Measurements from ENCODE around the gene PLIN3. TPM values are rescaled to one million over a fixed set of nuclear protein-coding genes. Genes with fewer than 3 reads are reported as not detected.
A peak's percentile ranks its signal among the peaks of the same experiment; 100 is the strongest.
"Not testable (repeated sequence)": the region's sequence is repeated elsewhere in the genome, so short reads cannot be mapped to it uniquely, and the experiment has no call there.

The PLIN3 gene
- total and polyA plus RNA-seq, 7 donors: 20.3 to 191 (median 34.2) TPM

GRCh38 chr19:4807188-4807587 lies 60.3 kb downstream of the PLIN3 start:
- H3K4me1 ChIP-seq: peaks cover 0 to 17% (median 6%) of the 10 kb centered on the region in 4 donors
- TF ChIP-seq, protein P1, sequence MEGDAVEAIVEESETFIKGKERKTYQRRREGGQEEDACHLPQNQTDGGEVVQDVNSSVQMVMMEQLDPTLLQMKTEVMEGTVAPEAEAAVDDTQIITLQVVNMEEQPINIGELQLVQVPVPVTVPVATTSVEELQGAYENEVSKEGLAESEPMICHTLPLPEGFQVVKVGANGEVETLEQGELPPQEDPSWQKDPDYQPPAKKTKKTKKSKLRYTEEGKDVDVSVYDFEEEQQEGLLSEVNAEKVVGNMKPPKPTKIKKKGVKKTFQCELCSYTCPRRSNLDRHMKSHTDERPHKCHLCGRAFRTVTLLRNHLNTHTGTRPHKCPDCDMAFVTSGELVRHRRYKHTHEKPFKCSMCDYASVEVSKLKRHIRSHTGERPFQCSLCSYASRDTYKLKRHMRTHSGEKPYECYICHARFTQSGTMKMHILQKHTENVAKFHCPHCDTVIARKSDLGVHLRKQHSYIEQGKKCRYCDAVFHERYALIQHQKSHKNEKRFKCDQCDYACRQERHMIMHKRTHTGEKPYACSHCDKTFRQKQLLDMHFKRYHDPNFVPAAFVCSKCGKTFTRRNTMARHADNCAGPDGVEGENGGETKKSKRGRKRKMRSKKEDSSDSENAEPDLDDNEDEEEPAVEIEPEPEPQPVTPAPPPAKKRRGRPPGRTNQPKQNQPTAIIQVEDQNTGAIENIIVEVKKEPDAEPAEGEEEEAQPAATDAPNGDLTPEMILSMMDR (IDR thresholded peaks at IDR 0.05): no peak
- TF ChIP-seq POLR2A (IDR thresholded peaks at IDR 0.05): no peak
- no peak for TF ChIP-seq POLR2AphosphoS5 (IDR thresholded peaks at IDR 0.05)
- TF ChIP-seq EP300 (IDR thresholded peaks at IDR 0.05): no peak
- no peak overlapping the region for H3K4me3 ChIP-seq
- no peaks in the 10 kb centered on the region for H3K36me3 ChIP-seq
- intact Hi-C loops (cut with DNase I): no loop called here
- 72 to 81% methylated on average over 6 of the region's 6 CpGs for WGBS, 2 donors
- no peaks in the 10 kb centered on the region for H3K27me3 ChIP-seq
- H3K9me3 ChIP-seq: no peaks in the 10 kb centered on the region
- peak; percentile 74 for DNase-seq
- peak overlapping the region in 1 of 4 donors; percentile 11 for H3K27ac ChIP-seq

DNA sequence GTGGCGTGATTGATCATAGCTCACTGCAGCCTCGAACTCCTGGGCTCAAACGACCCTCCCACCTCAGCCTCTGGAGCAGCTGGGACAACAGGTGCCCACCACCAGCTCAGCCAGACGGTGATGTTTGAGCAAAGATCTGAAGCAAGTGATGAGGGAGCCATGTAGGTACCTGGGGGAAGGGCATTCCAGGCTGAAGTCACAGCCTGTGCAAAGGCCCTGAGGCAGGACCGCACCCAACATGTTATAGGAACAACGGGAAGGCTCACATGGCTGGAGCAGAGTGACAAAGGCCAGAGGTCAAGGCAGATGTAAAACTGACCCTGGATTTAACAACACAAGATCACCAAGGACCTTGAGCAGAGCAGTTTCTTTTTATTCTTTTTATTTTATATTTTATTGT lies 61.1 kb downstream of the PLIN3 start:
- peaks cover 0 to 15% (median 6%) of the 10 kb centered on the region in 4 donors for H3K4me1 ChIP-seq
- H3K36me3 ChIP-seq: no peaks in the 10 kb centered on the region
- no peak overlapping the region for H3K27ac ChIP-seq
- no peak overlapping the region for H3K4me3 ChIP-seq
- no peaks in the 10 kb centered on the region for H3K9me3 ChIP-seq
- no peak for DNase-seq
- TF ChIP-seq EP300 (IDR thresholded peaks at IDR 0.05): no peak
- no peak for TF ChIP-seq POLR2A (IDR thresholded peaks at IDR 0.05)
- TF ChIP-seq, protein P1 (IDR thresholded peaks at IDR 0.05): no peak
- TF ChIP-seq POLR2AphosphoS5 (IDR thresholded peaks at IDR 0.05): no peak
- intact Hi-C loops (cut with DNase I): no loop called here
- H3K27me3 ChIP-seq: no peaks in the 10 kb centered on the region
- WGBS, 2 donors: 83 to 88% methylated on average over 6 of the region's 6 CpGs

DNA sequence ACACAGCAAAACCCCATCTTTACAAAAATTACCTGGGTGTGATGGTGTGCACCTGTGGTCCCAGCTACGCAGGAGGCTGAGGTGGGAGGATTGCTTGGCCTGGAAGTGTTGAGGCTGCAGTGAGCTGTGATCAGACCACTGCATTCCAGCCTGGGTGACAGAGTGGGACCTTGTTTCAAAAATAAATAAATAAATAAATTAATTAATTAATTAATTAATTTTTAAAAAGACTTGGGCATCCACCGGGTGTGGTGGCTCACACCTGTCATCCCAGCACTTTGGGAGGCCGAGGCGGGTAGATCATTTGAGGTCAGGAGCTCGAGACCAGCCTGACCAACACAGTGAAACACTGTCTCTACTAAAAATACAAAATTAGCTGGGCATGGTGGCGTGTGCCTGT lies 62.3 kb downstream of the PLIN3 start:
- H3K4me3 ChIP-seq; DNase-seq; H3K27ac ChIP-seq; intact Hi-C loops (cut with DNase I); H3K36me3 ChIP-seq; H3K9me3 ChIP-seq; H3K27me3 ChIP-seq: not testable (repeated sequence)
- 90 to 96% methylated on average over 6 of the region's 6 CpGs for WGBS, 2 donors
- H3K4me1 ChIP-seq: peaks cover 0 to 15% (median 6%) of the 10 kb centered on the region in 4 donors

GRCh38 chr19:4803736-4804695 lies 63.5 kb downstream of the PLIN3 start:
- Histone ChIP-seq H3K27me3 (no peaks in the 10 kb centered on the region), H3K4me1 (peaks cover 0 to 10% (median 6%) of the 10 kb centered on the region in 4 donors), H3K27ac (no peak overlapping the region), H3K36me3 (peaks cover 0 to 3% (median 0%) of the 10 kb centered on the region in 4 donors), H3K4me3 (no peak overlapping the region), H3K9me3 (no peaks in the 10 kb centered on the region)
- TF ChIP-seq POLR2AphosphoS5 (IDR thresholded peaks at IDR 0.05): no peak
- TF ChIP-seq, protein P1 (IDR thresholded peaks at IDR 0.05): peak; percentile 5 to 64 (median 32)
- no peak for DNase-seq
- intact Hi-C loops (cut with DNase I): no loop called here
- 42 to 48% methylated on average over 33 of the region's 33 CpGs for WGBS, 2 donors

- WGBS, 2 donors: 67 to 83% methylated on average over 7 of the region's 7 CpGs
- intact Hi-C loops (cut with DNase I): no loop called here
- H3K36me3 ChIP-seq: peaks cover 0 to 3% (median 2%) of the 10 kb centered on the region in 4 donors
- TF ChIP-seq, protein P1 (IDR thresholded peaks at IDR 0.05): no peak
- TF ChIP-seq EP300 (IDR thresholded peaks at IDR 0.05) (no peak), POLR2A (IDR thresholded peaks at IDR 0.05) (no peak), POLR2AphosphoS5 (IDR thresholded peaks at IDR 0.05) (no peak)
- peaks cover 0 to 10% (median 6%) of the 10 kb centered on the region in 4 donors for H3K4me1 ChIP-seq
- H3K4me3 ChIP-seq: no peak overlapping the region
- no peak overlapping the region for H3K27ac ChIP-seq
- no peak for DNase-seq
- no peaks in the 10 kb centered on the region for H3K27me3 ChIP-seq
- H3K9me3 ChIP-seq: no peaks in the 10 kb centered on the region
Measured at GRCh38 chr19:4802711-4803110, 64.8 kb downstream of the PLIN3 start.
